Mesendoderm (in vitro differentiated cells): Measurements from ENCODE around the gene CNGB1. TPM values are rescaled to one million over a fixed set of nuclear protein-coding genes. Genes with fewer than 3 reads are reported as not detected.
A peak's percentile ranks its signal among the peaks of the same experiment; 100 is the strongest.

Experiments
- DNase-seq: peaks from one replicate; pipeline ENCODE4 v3.0.0; 2013
- H2AK5ac ChIP-seq: 2 replicates; pipeline ENCODE4 v1.6.1; 2013; ENCODE audit warnings: low read length, inconsistent platforms
- H2BK120ac ChIP-seq: 2 replicates; pipeline ENCODE4 v1.6.1; 2013; ENCODE audit warnings: low read depth, mild to moderate bottlenecking, low read length, moderate library complexity, mixed read lengths
- H2BK15ac ChIP-seq: replicated peaks from 2 replicates; pipeline ENCODE4 v1.6.1; 2013; ENCODE audit warnings: low read depth, mild to moderate bottlenecking, moderate library complexity
- H2BK5ac ChIP-seq: 2 replicates; pipeline ENCODE4 v1.6.1; 2013; ENCODE audit warnings: low read length, inconsistent platforms
- H3K18ac ChIP-seq: 2 replicates; pipeline ENCODE4 v1.6.1; 2013; ENCODE audit warnings: mild to moderate bottlenecking, low read length, mixed read lengths
- H3K23ac ChIP-seq: one replicate; pipeline ENCODE4 v1.6.1; 2013; ENCODE audit warnings: low read length
- H3K27ac ChIP-seq: 2 replicates; pipeline ENCODE4 v1.5.1; 2013; ENCODE audit warnings: low read depth, mild to moderate bottlenecking, inconsistent platforms, low read length, moderate library complexity
- H3K27me3 ChIP-seq: 2 replicates; pipeline ENCODE4 v1.6.1; 2013; ENCODE audit warnings: low read length, control low read depth, mild to moderate bottlenecking, inconsistent platforms; ENCODE audit not compliant: insufficient read depth, poor library complexity
- H3K36me3 ChIP-seq: 2 replicates; pipeline ENCODE4 v1.6.1; 2013; ENCODE audit warnings: low read length, inconsistent platforms; ENCODE audit not compliant: control insufficient read depth, insufficient read depth
- H3K4ac ChIP-seq: one replicate; pipeline ENCODE4 v1.6.1; 2013; ENCODE audit warnings: low read depth, mild to moderate bottlenecking, low read length, moderate library complexity
- H3K4me1 ChIP-seq: 2 replicates; pipeline ENCODE4 v1.6.1; 2013; ENCODE audit warnings: low read depth, low read length, inconsistent platforms; ENCODE audit not compliant: control insufficient read depth
- H3K4me2 ChIP-seq: 2 replicates; pipeline ENCODE4 v1.6.1; 2013; ENCODE audit warnings: low read length
- H3K4me3 ChIP-seq: 2 replicates; pipeline ENCODE4 v1.5.1; 2013; ENCODE audit warnings: mild to moderate bottlenecking, low read length
- H3K56ac ChIP-seq: one replicate; pipeline ENCODE4 v1.6.1; 2013; ENCODE audit warnings: low read length
- H3K79me1 ChIP-seq: 2 replicates; pipeline ENCODE4 v1.6.1; 2013; ENCODE audit warnings: low read length, inconsistent platforms
- H3K79me2 ChIP-seq: 2 replicates; pipeline ENCODE4 v1.6.1; 2013; ENCODE audit warnings: mild to moderate bottlenecking, low read length; ENCODE audit not compliant: control insufficient read depth, insufficient read depth
- H3K9ac ChIP-seq: 2 replicates; pipeline ENCODE4 v1.6.1; 2013; ENCODE audit warnings: low read length, inconsistent platforms
- H4K5ac ChIP-seq: one replicate; pipeline ENCODE4 v1.6.1; 2013; ENCODE audit warnings: low read length
- H4K8ac ChIP-seq: one replicate; pipeline ENCODE4 v1.6.1; 2013; ENCODE audit warnings: low read depth, mild to moderate bottlenecking, control low read depth, low read length, moderate library complexity
- WGBS: extraction: QIAGEN DNeasy Blood & Tissue Kit; methylation state at CpG from one replicate; pipeline ENCODE4 v1.1.7; 2013; ENCODE audit warnings: low lambda C conversion rate, missing lambda C conversion rate; ENCODE audit not compliant: insufficient coverage; ENCODE audit errors: extremely low coverage; 5-methylcytosine and 5-hydroxymethylcytosine counted together
- polyA plus RNA-seq, 2 experiments: library from polyadenylated mRNA; stranded (reverse); fragments of 200-250 nt; gene quantifications; one replicate each; pipeline ENCODE4 v1.2.3, GENCODE V29; 2013

Gene CNGB1
- polyA plus RNA-seq (2013, experiment 1 of 2): 0.06 TPM
- polyA plus RNA-seq (2013, experiment 2 of 2): under 0.01 TPM

DNA sequence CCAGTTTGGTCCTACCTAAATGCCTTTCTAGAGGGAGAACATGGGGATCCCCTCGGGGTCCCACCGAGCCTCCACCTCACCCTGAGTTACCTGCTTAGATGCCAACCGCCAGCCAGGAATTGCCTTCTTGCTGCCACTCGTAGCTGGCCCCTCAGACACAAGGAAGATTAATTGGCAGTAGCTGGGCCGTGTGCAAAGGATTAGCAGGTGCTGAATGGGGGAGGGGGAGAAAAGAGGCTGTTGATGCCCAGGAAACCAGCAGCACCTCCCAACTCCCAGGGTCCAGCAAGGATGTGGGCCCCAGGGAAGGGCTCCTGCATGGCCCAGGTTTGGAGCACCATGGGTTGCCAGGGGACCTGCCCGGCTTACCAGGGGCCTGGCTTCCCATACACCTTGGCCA is at the start of gene CNGB1:
Gene CNGB1 (minus strand): TSS at position 159 of the 400 bp plus-strand sequence. CDS start 3,842 bp downstream, outside the sequence.
- no peak within 1 kb of the TSS for H3K56ac ChIP-seq
- H3K79me2 ChIP-seq: no peaks in the 10 kb centered on the region
- H2BK120ac ChIP-seq: no peak within 1 kb of the TSS
- no peak within 1 kb of the TSS for H3K4me3 ChIP-seq
- no peaks in the 10 kb centered on the region for H3K36me3 ChIP-seq
- H4K5ac ChIP-seq: no peak within 1 kb of the TSS
- no peak within 1 kb of the TSS for H2AK5ac ChIP-seq
- no peaks in the 10 kb centered on the region for H3K4me1 ChIP-seq
- no peak within 1 kb of the TSS for H3K23ac ChIP-seq
- no peak within 1 kb of the TSS for H3K4ac ChIP-seq
- no CpG with 5 or more reads among the region's 6 CpGs for WGBS
- H3K18ac ChIP-seq: no peak within 1 kb of the TSS
- H3K9ac ChIP-seq: no peak within 1 kb of the TSS
- H2BK5ac ChIP-seq: no peak within 1 kb of the TSS
- H3K27ac ChIP-seq: no peak within 1 kb of the TSS
- DNase-seq: no peak
- no peaks in the 10 kb centered on the region for H3K79me1 ChIP-seq
- H4K8ac ChIP-seq: no peak within 1 kb of the TSS
- no peak within 1 kb of the TSS for H2BK15ac ChIP-seq
- H3K4me2 ChIP-seq: no peak within 1 kb of the TSS
- H3K27me3 ChIP-seq: no peaks in the 10 kb centered on the region

GRCh38 chr16:58019866-58020538 is 49.1 kb upstream of the CNGB1 start:
- Histone ChIP-seq H3K79me1 (no peaks in the 10 kb centered on the region), H3K4me2 (no peak overlapping the region), H3K18ac (no peak overlapping the region), H2BK120ac (no peak overlapping the region), H3K36me3 (no peaks in the 10 kb centered on the region), H3K9ac (no peak overlapping the region), H3K79me2 (no peaks in the 10 kb centered on the region), H4K8ac (no peak overlapping the region), H3K23ac (no peak overlapping the region), H3K27me3 (no peaks in the 10 kb centered on the region), H3K56ac (no peak overlapping the region), H4K5ac (no peak overlapping the region), H2BK15ac (no peak overlapping the region), H3K4me1 (peaks cover 17% of the 10 kb centered on the region), H2AK5ac (no peak overlapping the region), H2BK5ac (no peak overlapping the region), H3K27ac (no peak overlapping the region), H3K4me3 (no peak overlapping the region), H3K4ac (no peak overlapping the region)
- WGBS: no CpG with 5 or more reads among the region's 8 CpGs
- DNase-seq: no peak

GRCh38 chr16:58018803-58019202 is 47.9 kb upstream of the CNGB1 start:
- Histone ChIP-seq H4K5ac (no peak overlapping the region), H3K79me1 (no peaks in the 10 kb centered on the region), H3K79me2 (no peaks in the 10 kb centered on the region), H3K4me3 (no peak overlapping the region), H4K8ac (no peak overlapping the region), H3K36me3 (no peaks in the 10 kb centered on the region), H3K4me2 (no peak overlapping the region), H3K4ac (no peak overlapping the region), H3K56ac (peak overlapping the region; percentile 22), H3K18ac (no peak overlapping the region), H2BK5ac (no peak overlapping the region), H3K4me1 (peaks cover 14% of the 10 kb centered on the region), H3K27me3 (no peaks in the 10 kb centered on the region), H2BK120ac (no peak overlapping the region), H3K23ac (no peak overlapping the region), H3K9ac (no peak overlapping the region), H3K27ac (no peak overlapping the region), H2BK15ac (no peak overlapping the region), H2AK5ac (no peak overlapping the region)
- WGBS: no CpG with 5 or more reads among the region's 7 CpGs
- peak; percentile 65 for DNase-seq

DNA sequence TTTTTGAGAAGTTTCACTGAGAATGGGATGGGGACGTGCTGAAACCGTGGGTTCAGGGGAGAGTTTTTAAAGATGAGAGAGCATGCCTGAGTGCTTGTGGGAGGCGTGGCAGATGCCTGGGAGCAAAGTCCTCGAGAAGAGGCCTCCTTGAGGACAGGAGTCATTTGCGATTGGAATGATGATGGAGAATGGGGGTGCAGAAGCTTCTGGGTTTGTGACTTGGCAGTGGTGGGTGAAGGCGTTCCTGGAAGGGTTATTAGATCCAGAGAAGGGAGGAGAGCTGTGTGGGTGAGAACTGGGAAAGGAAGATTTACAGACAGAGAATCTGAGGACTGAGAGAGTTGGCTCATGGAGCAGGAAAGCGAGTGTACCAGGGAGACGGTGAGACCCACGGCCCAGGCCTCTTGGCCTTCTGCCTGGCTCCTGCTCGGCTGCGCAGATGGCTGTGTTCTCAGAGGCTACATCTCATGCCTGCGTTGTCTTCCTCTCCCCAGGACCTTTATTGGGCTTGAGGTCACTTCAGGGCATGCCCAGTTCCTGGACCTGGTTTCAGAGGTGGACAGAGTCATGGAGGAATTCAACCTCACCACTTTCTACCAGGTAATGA is 46.0 kb upstream of the CNGB1 start:
- H2AK5ac ChIP-seq: no peak overlapping the region
- no peak overlapping the region for H3K56ac ChIP-seq
- no peak for DNase-seq

GRCh38 chr16:58013201-58013956 is 42.5 kb upstream of the CNGB1 start:
- Histone ChIP-seq H3K4me3 (no peak overlapping the region), H2BK15ac (no peak overlapping the region), H3K56ac (peak overlapping the region; percentile 80), H3K23ac (no peak overlapping the region), H3K4ac (no peak overlapping the region), H3K9ac (peak overlapping the region; percentile 35), H3K27ac (peak overlapping the region; percentile 39), H4K5ac (no peak overlapping the region), H3K79me1 (peaks cover 3% of the 10 kb centered on the region), H3K4me1 (peaks cover 28% of the 10 kb centered on the region), H2AK5ac (peak overlapping the region; percentile 81), H3K27me3 (no peaks in the 10 kb centered on the region), H3K36me3 (peaks cover 3% of the 10 kb centered on the region), H2BK120ac (no peak overlapping the region), H3K4me2 (no peak overlapping the region), H3K18ac (no peak overlapping the region), H4K8ac (no peak overlapping the region), H2BK5ac (peak overlapping the region; percentile 65), H3K79me2 (no peaks in the 10 kb centered on the region)
- no CpG with 5 or more reads among the region's 9 CpGs for WGBS
- peak; percentile 28 for DNase-seq

More for the DNA sequence above, 46.0 kb upstream of the CNGB1 start:
- Histone ChIP-seq H2BK5ac (no peak overlapping the region), H4K5ac (no peak overlapping the region), H3K18ac (no peak overlapping the region), H2BK120ac (no peak overlapping the region), H3K27me3 (no peaks in the 10 kb centered on the region), H3K79me1 (peaks cover 3% of the 10 kb centered on the region), H4K8ac (no peak overlapping the region), H2BK15ac (no peak overlapping the region), H3K9ac (no peak overlapping the region), H3K4me1 (peaks cover 11% of the 10 kb centered on the region), H3K27ac (no peak overlapping the region), H3K4ac (no peak overlapping the region), H3K4me2 (no peak overlapping the region), H3K23ac (no peak overlapping the region), H3K79me2 (no peaks in the 10 kb centered on the region), H3K4me3 (no peak overlapping the region), H3K36me3 (peaks cover 3% of the 10 kb centered on the region)
- no CpG with 5 or more reads among the region's 12 CpGs for WGBS
